Panc1 (cell line): Measurements from ENCODE around the gene NMUR1. TPM values are rescaled to one million over a fixed set of nuclear protein-coding genes. Genes with fewer than 3 reads are reported as not detected.
"Not testable (repeated sequence)": the region's sequence is repeated elsewhere in the genome, so short reads cannot be mapped to it uniquely, and the experiment has no call there.

Experiments used
- ATAC-seq: fragments of 200-7000 bp; cut with Tn5 transposase; 2 replicates; pipeline ENCODE4 v1.9.1; 2020; ENCODE audit warnings: mild to moderate bottlenecking, moderate library complexity
- BruUV-seq: library from RNA; stranded (reverse); fragments of 400-500 nt; replicated peaks from 2 replicates; lab custom pipeline; 2021; lab: Mats Ljungman, UMichigan
- CTCF ChIA-PET: fragments of 300-600 bp; sonication (Branson Sonifier 250); formaldehyde crosslinking; loops from one replicate; lab custom pipeline; 2022; ENCODE audit warnings: antibody characterized with exemption; lab: Charles Lee
- POLR2A ChIA-PET: fragments of 300-600 bp; sonication (Branson Sonifier 250); formaldehyde crosslinking; loops from one replicate; lab custom pipeline; 2022; ENCODE audit warnings: antibody characterized with exemption; lab: Charles Lee
- DNase-seq: peaks from one replicate; pipeline ENCODE4 v3.0.0-alpha.2; 2010; ENCODE audit warnings: low read depth, low spot score
- H3K27ac ChIP-seq: 2 replicates; pipeline ENCODE4 v1.5.1; 2011; ENCODE audit warnings: mild to moderate bottlenecking, low read length, inconsistent platforms
- H3K27me3 ChIP-seq: fragments of 200-500 bp; sonication (Bioruptor generic); 2 replicates; pipeline ENCODE4 v1.6.0; 2014; ENCODE audit warnings: low read length, inconsistent platforms; ENCODE audit not compliant: control insufficient read depth, insufficient read depth
- H3K36me3 ChIP-seq: fragments of 200-500 bp; sonication (Bioruptor generic); 2 replicates; pipeline ENCODE4 v1.5.1; 2014; ENCODE audit warnings: inconsistent platforms, mild to moderate bottlenecking, low read length, moderate library complexity; ENCODE audit not compliant: control insufficient read depth, insufficient read depth
- H3K4me1 ChIP-seq: 2 replicates; pipeline ENCODE4 v1.5.1; 2011; ENCODE audit warnings: inconsistent platforms, mild to moderate bottlenecking, low read length, moderate library complexity; ENCODE audit not compliant: control insufficient read depth, insufficient read depth
- H3K4me3 ChIP-seq, 2 experiments: 2 replicates each; pipeline ENCODE4 v1.5.1; 2011 to 2012; ENCODE audit warnings: low read depth in 2 of 2, low read length in 2 of 2, mild to moderate bottlenecking in 2 of 2, inconsistent platforms in 1 of 2, moderate library complexity in 1 of 2
- H3K9me3 ChIP-seq: fragments of 200-500 bp; sonication (Bioruptor generic); 2 replicates; pipeline ENCODE4 v1.5.1; 2014; ENCODE audit warnings: low read depth, mild to moderate bottlenecking, inconsistent platforms, low read length, moderate library complexity; ENCODE audit not compliant: control insufficient read depth, insufficient read depth
- CTCF ChIP-seq: fragments of 450-650 bp; IDR thresholded peaks from 2 replicates; pipeline ENCODE4 v1.5.1; 2017; ENCODE audit warnings: mild to moderate bottlenecking
- POLR2AphosphoS5 ChIP-seq: IDR thresholded peaks from 2 replicates; pipeline ENCODE4 v1.6.1; 2012; ENCODE audit warnings: mild to moderate bottlenecking, low read depth, low read length, moderate library complexity
- REST ChIP-seq, 2 experiments: IDR thresholded peaks; 2 replicates each; pipeline ENCODE4 v1.6.1; 2011 to 2012; ENCODE audit warnings: low read depth in 2 of 2, control low read depth in 1 of 2, low read length in 1 of 2, mild to moderate bottlenecking in 1 of 2, moderate library complexity in 1 of 2; ENCODE audit not compliant: insufficient read depth in 1 of 2
- SIN3A ChIP-seq: IDR thresholded peaks from 2 replicates; pipeline ENCODE4 v1.6.1; 2012; ENCODE audit warnings: low read depth, mild to moderate bottlenecking, low read length, moderate library complexity, borderline replicate concordance; ENCODE audit not compliant: insufficient read depth
- TCF7L2 ChIP-seq: IDR thresholded peaks from 2 replicates; pipeline ENCODE4 v1.6.1; 2011; ENCODE audit warnings: mild to moderate bottlenecking, low read depth, low read length, inconsistent platforms
- in situ Hi-C: cut with HindIII; loops from 2 replicates; pipeline ENCODE4 v1.10.0; 2016; ENCODE audit warnings: low sequenced_read_pairs, low pct_unique_long_range_greater_than_20kb
- intact Hi-C: fragments of 100-400 bp; cut with micrococcal nuclease; formaldehyde crosslinking; loops from one replicate; pipeline ENCODE4 v1.10.0; 2022; ENCODE audit not compliant: unreplicated experiment
- total RNA-seq: library from RNA; stranded (reverse); gene quantifications from one replicate; pipeline ENCODE4 v1.2.1, GENCODE V29; 2021; ENCODE audit not compliant: unreplicated experiment

The NMUR1 gene
- total RNA-seq, 1 experiment from 2014 or later = 0.28 TPM

DNA sequence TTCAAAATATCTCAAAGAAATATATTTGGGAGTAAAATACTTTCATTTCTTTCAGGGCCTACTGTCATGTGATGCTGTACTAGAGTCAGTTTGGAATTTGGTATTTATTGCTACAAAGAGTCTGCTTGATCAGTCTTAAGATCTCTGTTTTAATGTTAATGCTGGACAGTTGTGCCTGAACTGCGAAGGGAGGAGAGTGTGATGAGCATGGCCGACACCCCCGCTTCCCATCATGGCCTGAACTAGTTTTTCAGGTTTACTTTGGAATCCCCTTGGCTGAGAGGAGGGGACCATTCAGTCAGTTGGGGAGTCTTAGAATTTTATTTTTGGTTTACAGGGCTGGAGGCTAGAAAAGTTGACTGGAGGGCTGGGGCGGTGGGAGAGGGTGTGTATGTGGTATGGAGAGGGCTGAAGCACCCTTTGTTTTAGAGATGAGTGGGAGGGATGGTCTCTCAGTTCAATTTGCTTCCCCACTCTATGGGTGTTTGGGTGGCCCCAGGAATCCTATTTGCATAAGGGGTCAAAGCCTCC is 41.5 kb upstream of the NMUR1 start:
- H3K9me3 ChIP-seq = no peaks in the 10 kb centered on the region
- no peak overlapping the region for H3K27ac ChIP-seq
- H3K4me1 ChIP-seq = no peaks in the 10 kb centered on the region
- TF ChIP-seq POLR2AphosphoS5 (no peak), CTCF (no peak), SIN3A (no peak), TCF7L2 (no peak), REST (IDR thresholded peaks at IDR 0.05; ENCODE audit: insufficient read depth in 1 of 2, low read depth in 2 of 2, low read length in 1 of 2) (no peak)
- intact Hi-C loops (no loop called here), in situ Hi-C loops (no loop called here)
- H3K4me3 ChIP-seq = no peak overlapping the region
- H3K27me3 ChIP-seq = no peaks in the 10 kb centered on the region
- POLR2A ChIA-PET = interaction anchor here (0.6 kb wide), 1 partner anchor 403 kb away, joined by 7 read pairs; no protein-coding TSS in a partner anchor
- BruUV-seq = no TSS peak
- DNase-seq = no peak
- no peak for ATAC-seq
- no peaks in the 10 kb centered on the region for H3K36me3 ChIP-seq
- CTCF ChIA-PET = no interaction called here

DNA sequence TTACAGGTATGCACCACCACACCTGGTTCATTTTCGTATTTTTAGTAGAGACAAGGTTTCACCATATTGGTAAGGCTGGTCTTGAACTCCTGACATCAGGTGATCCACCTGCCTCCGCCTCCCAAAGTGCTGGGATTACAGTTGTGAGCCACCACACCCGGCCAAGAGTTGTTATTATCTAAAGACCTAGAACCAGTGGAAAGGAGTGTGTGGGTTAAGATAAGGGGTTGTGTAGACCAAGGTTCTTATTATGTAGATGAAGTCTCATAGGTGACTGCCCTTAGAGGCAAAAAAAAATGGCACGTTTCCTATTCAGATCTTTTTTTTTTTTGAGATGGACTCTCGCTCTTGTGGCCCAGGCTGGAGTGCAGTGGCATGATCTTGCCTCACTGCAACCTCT is 40.7 kb upstream of the NMUR1 start:
- ATAC-seq, BruUV-seq, H3K36me3 ChIP-seq, intact Hi-C loops, H3K27me3 ChIP-seq, DNase-seq, H3K27ac ChIP-seq, in situ Hi-C loops, H3K4me3 ChIP-seq, H3K4me1 ChIP-seq, H3K9me3 ChIP-seq, CTCF ChIA-PET: not testable (repeated sequence)
- POLR2A ChIA-PET = interaction anchor here (0.6 kb wide), 2 partner anchors 20 to 404 kb away, joined by 4 to 7 read pairs; no protein-coding TSS in a partner anchor

GRCh38 chr2:231568785-231569435 is 38.7 kb upstream of the NMUR1 start:
- ATAC-seq = no peak
- in situ Hi-C loops (no loop called here), intact Hi-C loops (no loop called here)
- DNase-seq = no peak
- no peaks in the 10 kb centered on the region for H3K36me3 ChIP-seq
- no TSS peak for BruUV-seq
- H3K4me1 ChIP-seq = no peaks in the 10 kb centered on the region
- TF ChIP-seq CTCF (no peak), REST (IDR thresholded peaks at IDR 0.05; ENCODE audit: insufficient read depth in 1 of 2, low read depth in 2 of 2, low read length in 1 of 2) (no peak), POLR2AphosphoS5 (no peak), TCF7L2 (no peak), SIN3A (no peak)
- no peaks in the 10 kb centered on the region for H3K27me3 ChIP-seq
- no peak overlapping the region for H3K27ac ChIP-seq
- ChIA-PET CTCF (interaction anchor here (0.6 to 1.9 kb wide), 2 partner anchors 32 to 182 kb away, joined by 7 to 8 read pairs; no protein-coding TSS in a partner anchor), POLR2A (interaction anchor here (0.5 to 0.6 kb wide), 2 partner anchors 34 to 53 kb away, joined by 7 to 15 read pairs; no protein-coding TSS in a partner anchor)
- no peaks in the 10 kb centered on the region for H3K9me3 ChIP-seq
- H3K4me3 ChIP-seq = no peak overlapping the region
